ENCODE data around the gene HERC2.

DNA sequence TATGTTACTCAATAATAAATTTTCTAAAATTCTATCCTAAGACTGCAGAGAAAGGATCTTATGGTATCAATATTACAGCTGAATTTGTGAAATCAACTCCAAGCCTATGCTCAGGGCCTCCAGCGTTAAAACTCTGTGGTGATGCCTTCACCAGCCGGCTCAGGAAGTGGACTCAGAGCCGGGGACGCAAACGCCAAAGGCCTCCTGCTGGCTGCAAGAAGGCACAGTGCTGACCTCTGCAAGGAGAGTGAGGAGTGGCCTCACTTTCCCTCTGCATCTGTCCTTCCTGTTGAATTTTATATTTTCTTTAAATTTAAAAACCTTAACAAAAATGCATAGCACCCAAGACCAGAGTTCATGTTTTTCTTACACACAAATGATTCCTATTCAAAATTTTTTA, 48.5 kb downstream of the HERC2 start:
- TF ChIP-seq, protein P1, sequence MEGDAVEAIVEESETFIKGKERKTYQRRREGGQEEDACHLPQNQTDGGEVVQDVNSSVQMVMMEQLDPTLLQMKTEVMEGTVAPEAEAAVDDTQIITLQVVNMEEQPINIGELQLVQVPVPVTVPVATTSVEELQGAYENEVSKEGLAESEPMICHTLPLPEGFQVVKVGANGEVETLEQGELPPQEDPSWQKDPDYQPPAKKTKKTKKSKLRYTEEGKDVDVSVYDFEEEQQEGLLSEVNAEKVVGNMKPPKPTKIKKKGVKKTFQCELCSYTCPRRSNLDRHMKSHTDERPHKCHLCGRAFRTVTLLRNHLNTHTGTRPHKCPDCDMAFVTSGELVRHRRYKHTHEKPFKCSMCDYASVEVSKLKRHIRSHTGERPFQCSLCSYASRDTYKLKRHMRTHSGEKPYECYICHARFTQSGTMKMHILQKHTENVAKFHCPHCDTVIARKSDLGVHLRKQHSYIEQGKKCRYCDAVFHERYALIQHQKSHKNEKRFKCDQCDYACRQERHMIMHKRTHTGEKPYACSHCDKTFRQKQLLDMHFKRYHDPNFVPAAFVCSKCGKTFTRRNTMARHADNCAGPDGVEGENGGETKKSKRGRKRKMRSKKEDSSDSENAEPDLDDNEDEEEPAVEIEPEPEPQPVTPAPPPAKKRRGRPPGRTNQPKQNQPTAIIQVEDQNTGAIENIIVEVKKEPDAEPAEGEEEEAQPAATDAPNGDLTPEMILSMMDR (IDR thresholded peaks at IDR 0.05), result peak in 1 of 6 experiments; percentile 15
- no peak for TF ChIP-seq POLR2A (IDR thresholded peaks at IDR 0.05)
